K562 (cell line): Measurements from ENCODE around the gene FBXL4. TPM values are rescaled to one million over a fixed set of nuclear protein-coding genes. Genes with fewer than 3 reads are reported as not detected.

Experiments used
- BHLHE40 ChIP-seq: IDR thresholded peaks from 2 replicates; pipeline ENCODE4 v1.6.1; 2011; ENCODE audit warnings: low read length, improper control_type of control experiment
- CEBPG ChIP-seq, 3 experiments: fragments of 200-800 bp in 1 of 3; sonication (Bioruptor generic) in 1 of 3; sonication (generic) in 1 of 3; formaldehyde crosslinking in 1 of 3; IDR thresholded peaks in 2 of 3; conservative IDR thresholded peaks in 1 of 3; 2 replicates each; pipeline versions ENCODE4 v1.6.1 to v1.8.0; 2016 to 2022; ENCODE audit warnings: missing compliant biosample characterization in 2 of 3, missing genetic modification characterization in 2 of 3, mild to moderate bottlenecking in 1 of 3, missing genetic modification reagents in 1 of 3
- E2F8 ChIP-seq: fragments of 450-650 bp; IDR thresholded peaks from 2 replicates; pipeline ENCODE4 v1.7.1; 2018; ENCODE audit warnings: mild to moderate bottlenecking, low read depth; ENCODE audit not compliant: partially characterized antibody
- GTF2E2 ChIP-seq: fragments of 200-800 bp; sonication (Bioruptor generic); IDR thresholded peaks from 2 replicates; pipeline ENCODE4 v1.6.1; 2016; ENCODE audit warnings: missing genetic modification characterization, missing compliant biosample characterization
- PHF20 ChIP-seq: fragments of 450-650 bp; IDR thresholded peaks from 2 replicates; pipeline ENCODE4 v1.6.1; 2018; ENCODE audit not compliant: partially characterized antibody
- POLR2B ChIP-seq: fragments of 450-650 bp; IDR thresholded peaks from 2 replicates; pipeline ENCODE4 v1.6.1; 2018; ENCODE audit warnings: low read depth; ENCODE audit not compliant: partially characterized antibody
- RFX5 ChIP-seq: IDR thresholded peaks from 2 replicates; pipeline ENCODE4 v1.6.1; 2011; ENCODE audit warnings: low read depth, mild to moderate bottlenecking, improper control_type of control experiment, low read length
- RNF219 ChIP-seq: fragments of 250-450 bp; sonication (Bioruptor Pico); IDR thresholded peaks from 2 replicates; pipeline ENCODE4 v1.5.0; 2022; ENCODE audit warnings: mild to moderate bottlenecking
- SMARCC2 ChIP-seq: fragments of 450-650 bp; IDR thresholded peaks from 2 replicates; pipeline ENCODE4 v1.6.1; 2017; ENCODE audit warnings: antibody characterized with exemption, moderate library complexity, mild to moderate bottlenecking, low read depth
- UBTF ChIP-seq, 2 experiments: IDR thresholded peaks; 2 replicates each; pipeline ENCODE4 v1.6.1; 2012; ENCODE audit warnings: improper control_type of control experiment in 2 of 2, low read depth in 2 of 2, low read length in 2 of 2, borderline replicate concordance in 1 of 2
- ZNF644 ChIP-seq: fragments of 200-800 bp; sonication (Bioruptor generic); IDR thresholded peaks from 2 replicates; pipeline ENCODE4 v1.6.1; 2016; ENCODE audit warnings: low read depth, missing genetic modification characterization, missing compliant biosample characterization
- ZNF668 ChIP-seq: fragments of 250-450 bp; sonication (Bioruptor Pico); IDR thresholded peaks from 2 replicates; pipeline ENCODE4 v1.8.0; 2022; ENCODE audit warnings: mild to moderate bottlenecking, inconsistent platforms
- polyA plus RNA-seq, 8 experiments: library from polyadenylated mRNA; depleted of rRNA in 4 of 8; stranded (reverse) in 5 of 8; unstranded in 3 of 8; fragments of >200 nt; fragmentation: Nextera tagmentation in 2 of 8; fragmentation: Illumina TruSeq in 1 of 8; extraction: Ambion mirVana in 2 of 8; extraction: Trizol in 1 of 8; gene quantifications; 2 replicates each; pipeline versions ENCODE4 v1.2.1 to v1.2.3, GENCODE V29; 2011 to 2014; ENCODE audit warnings: inconsistent platforms in 1 of 8, missing spikeins in 1 of 8
- total RNA-seq, 7 experiments: library from RNA; depleted of rRNA in 6 of 7; stranded (reverse); fragments of >200 nt in 6 of 7; fragmentation: Illumina TruSeq in 2 of 7; extraction: Trizol in 2 of 7; gene quantifications; 2 replicates each; pipeline versions ENCODE4 v1.2.1 to v1.2.3, GENCODE V29; 2011 to 2021; ENCODE audit warnings: low replicate concordance in 1 of 7
- TF ChIP-seq, protein P1 (sequence below), 2 experiments: fragments of 450-650 bp; IDR thresholded peaks; 2 replicates each; pipeline ENCODE4 v1.6.1; 2018; ENCODE audit warnings: mild to moderate bottlenecking in 2 of 2, low read depth in 1 of 2; ENCODE audit not compliant: partially characterized antibody in 2 of 2

FBXL4 gene
- total and polyA plus RNA-seq, 9 of the 15 experiments (the other 6 are each of a cell fraction or from before 2014, with no cell fraction given) = 4.2 to 23.1 (median 7.7) TPM

GRCh38 chr6:98834060-98835031 lies 113.4 kb downstream of the FBXL4 start, which contains the start of gene POU3F2 (continued):
- TF ChIP-seq RNF219 (no peak), ZNF644 (tag) (no peak), PHF20 (peak; percentile 19), BHLHE40 (no peak), POLR2B (no peak), ZNF668 (CRISPR knock-in tag) (no peak), E2F8 (no peak), CEBPG (CRISPR knock-in tag; IDR thresholded peaks at IDR 0.05) (no peak; the same call in 1 of the 2 replicates), CEBPG (tag; conservative IDR thresholded peaks at IDR 0.05 in 1 of 2, IDR thresholded peaks at IDR 0.05 in 1 of 2) (0 out of 4 replicates have a peak, but pooled peaks of 1 of the 2 experiments have one; percentile 27), RFX5 (peak; percentile 68; the same call in 1 of the 2 replicates), GTF2E2 (tag) (no peak), UBTF (IDR thresholded peaks at IDR 0.05; ENCODE audit: borderline replicate concordance in 1 of 2, low read depth in 2 of 2, low read length in 2 of 2) (no peak), SMARCC2 (0 out of 2 replicates have a peak, but pooled peaks have one; percentile 23)
- TF ChIP-seq, protein P1, sequence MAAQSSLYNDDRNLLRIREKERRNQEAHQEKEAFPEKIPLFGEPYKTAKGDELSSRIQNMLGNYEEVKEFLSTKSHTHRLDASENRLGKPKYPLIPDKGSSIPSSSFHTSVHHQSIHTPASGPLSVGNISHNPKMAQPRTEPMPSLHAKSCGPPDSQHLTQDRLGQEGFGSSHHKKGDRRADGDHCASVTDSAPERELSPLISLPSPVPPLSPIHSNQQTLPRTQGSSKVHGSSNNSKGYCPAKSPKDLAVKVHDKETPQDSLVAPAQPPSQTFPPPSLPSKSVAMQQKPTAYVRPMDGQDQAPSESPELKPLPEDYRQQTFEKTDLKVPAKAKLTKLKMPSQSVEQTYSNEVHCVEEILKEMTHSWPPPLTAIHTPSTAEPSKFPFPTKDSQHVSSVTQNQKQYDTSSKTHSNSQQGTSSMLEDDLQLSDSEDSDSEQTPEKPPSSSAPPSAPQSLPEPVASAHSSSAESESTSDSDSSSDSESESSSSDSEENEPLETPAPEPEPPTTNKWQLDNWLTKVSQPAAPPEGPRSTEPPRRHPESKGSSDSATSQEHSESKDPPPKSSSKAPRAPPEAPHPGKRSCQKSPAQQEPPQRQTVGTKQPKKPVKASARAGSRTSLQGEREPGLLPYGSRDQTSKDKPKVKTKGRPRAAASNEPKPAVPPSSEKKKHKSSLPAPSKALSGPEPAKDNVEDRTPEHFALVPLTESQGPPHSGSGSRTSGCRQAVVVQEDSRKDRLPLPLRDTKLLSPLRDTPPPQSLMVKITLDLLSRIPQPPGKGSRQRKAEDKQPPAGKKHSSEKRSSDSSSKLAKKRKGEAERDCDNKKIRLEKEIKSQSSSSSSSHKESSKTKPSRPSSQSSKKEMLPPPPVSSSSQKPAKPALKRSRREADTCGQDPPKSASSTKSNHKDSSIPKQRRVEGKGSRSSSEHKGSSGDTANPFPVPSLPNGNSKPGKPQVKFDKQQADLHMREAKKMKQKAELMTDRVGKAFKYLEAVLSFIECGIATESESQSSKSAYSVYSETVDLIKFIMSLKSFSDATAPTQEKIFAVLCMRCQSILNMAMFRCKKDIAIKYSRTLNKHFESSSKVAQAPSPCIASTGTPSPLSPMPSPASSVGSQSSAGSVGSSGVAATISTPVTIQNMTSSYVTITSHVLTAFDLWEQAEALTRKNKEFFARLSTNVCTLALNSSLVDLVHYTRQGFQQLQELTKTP (IDR thresholded peaks at IDR 0.05; ENCODE audit: low read depth in 1 of 2, partially characterized antibody in 2 of 2) = no peak
